Glomerular visceral epithelial cell (primary cell): Measurements from ENCODE around the gene ANKRD40CL.

Source experiments
- DNase-seq: peaks from one replicate; pipeline ENCODE4 v3.0.0-alpha.2; 2016; ENCODE audit errors: extremely low spot score

The ANKRD40CL gene

DNA sequence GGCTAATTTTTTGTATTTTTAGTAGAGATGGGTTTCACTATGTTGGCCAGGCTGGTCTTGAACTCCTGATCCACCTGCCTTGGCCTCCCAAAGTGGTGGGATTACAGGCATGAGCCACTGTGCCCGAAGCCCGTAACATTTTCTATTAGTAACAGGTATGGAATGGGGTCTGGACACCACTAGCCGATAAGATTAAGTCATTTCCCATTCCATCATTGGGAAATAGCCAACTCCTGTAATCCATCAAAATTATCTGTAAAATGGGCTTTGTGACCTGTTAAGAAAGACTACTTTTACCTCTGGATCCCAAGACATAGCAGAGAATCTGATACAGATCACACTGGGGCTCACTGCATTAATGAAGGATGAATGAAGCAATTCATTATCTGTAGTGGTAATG lies 51.8 kb downstream of the ANKRD40CL start:
- DNase-seq = no peak

DNA sequence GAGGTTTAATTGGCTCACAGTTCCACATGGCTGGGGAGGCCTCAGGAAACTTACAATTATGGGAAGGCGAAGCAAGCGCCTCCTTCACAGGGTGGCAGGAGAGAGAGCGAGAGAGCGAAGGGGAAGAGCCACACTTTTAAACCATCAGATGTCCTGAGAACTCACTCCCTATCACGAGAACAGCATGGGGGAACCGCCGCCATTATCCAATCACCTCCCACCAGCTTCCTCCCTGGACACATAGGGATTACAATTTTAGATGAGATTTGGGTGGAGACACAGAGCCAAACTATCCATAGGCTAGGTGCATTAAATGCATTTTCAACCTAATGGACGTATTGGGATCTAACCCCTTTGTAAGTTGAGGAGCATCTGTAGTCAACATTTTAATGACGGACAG lies 54.7 kb downstream of the ANKRD40CL start:
- no peak for DNase-seq
